ENCODE results near the gene MIEF1.

- TF ChIP-seq CTCF (IDR thresholded peaks at IDR 0.05) (no peak), REST (IDR thresholded peaks at IDR 0.05; ENCODE audit: insufficient read depth in 1 of 2, low read depth in 2 of 2, low read length in 1 of 2) (no peak), POLR2AphosphoS5 (IDR thresholded peaks at IDR 0.05; ENCODE audit: low read depth, low read length) (no peak), TCF7L2 (IDR thresholded peaks at IDR 0.05; ENCODE audit: low read depth, low read length) (no peak)
Observed at GRCh38 chr22:39452740-39453040, 49.4 kb upstream of the MIEF1 start.

All from Panc1 (cell line).